Esophagus squamous epithelium (tissue), 5 donors: ENCODE data around the gene RPTOR. TPM values are rescaled to one million over a fixed set of nuclear protein-coding genes. Genes with fewer than 3 reads are reported as not detected.

Experiments
- DNase-seq: peaks from one replicate; lab custom pipeline; 2025; lab: John Stamatoyannopoulos, UW
- H3K27ac ChIP-seq, 4 donors: fragments of 200-600 bp; sonication (generic); one replicate each; pipeline ENCODE4 v1.5.1; 2016 to 2019; ENCODE audit warnings: mild to moderate bottlenecking in 1 of 4
- H3K27me3 ChIP-seq, 4 donors: fragments of 200-600 bp; sonication (generic); 1 replicate in 3 of 4; 2 replicates in 1 of 4; pipeline versions ENCODE4 v1.5.1 to v1.6.0; 2017 to 2021; ENCODE audit warnings: antibody characterized with exemption in 1 of 4
- H3K36me3 ChIP-seq, 3 donors: fragments of 200-600 bp; sonication (generic); one replicate each; pipeline ENCODE4 v1.5.1; 2016 to 2019
- H3K4me1 ChIP-seq, 3 donors: fragments of 200-600 bp; sonication (generic); one replicate each; pipeline ENCODE4 v1.5.1; 2017 to 2019
- H3K4me3 ChIP-seq, 4 donors: fragments of 200-600 bp; sonication (generic); 1 replicate in 3 of 4; 2 replicates in 1 of 4; pipeline ENCODE4 v1.5.1; 2016 to 2019; ENCODE audit warnings: mild to moderate bottlenecking in 2 of 4, moderate library complexity in 1 of 4
- H3K9me3 ChIP-seq, 3 donors: fragments of 200-600 bp; sonication (generic); one replicate each; pipeline ENCODE4 v1.5.1; 2016 to 2019
- CTCF ChIP-seq, 6 experiments: fragments of 450-650 bp in 4 of 6; fragments of 200-600 bp in 2 of 6; sonication (generic) in 2 of 6; IDR thresholded peaks; one replicate each; pipeline ENCODE4 v1.5.1; 2016 to 2019; ENCODE audit warnings: antibody characterized with exemption in 6 of 6, mild to moderate bottlenecking in 4 of 6, moderate library complexity in 4 of 6
- POLR2A ChIP-seq, 4 donors: fragments of 450-650 bp; IDR thresholded peaks; one replicate each; pipeline ENCODE4 v1.6.1; 2017; ENCODE audit warnings: antibody characterized with exemption in 4 of 4, mild to moderate bottlenecking in 4 of 4, moderate library complexity in 3 of 4
- WGBS, 2 donors: methylation state at CpG; one replicate each; pipeline ENCODE4 v1.1.5; 2018; 5-methylcytosine and 5-hydroxymethylcytosine counted together
- intact Hi-C: fragments of 100-400 bp; cut with DNase I; formaldehyde crosslinking; loops from one replicate; pipeline ENCODE4 v1.15.0; 2022
- total RNA-seq, 4 donors: library from RNA; depleted of rRNA; stranded (reverse); fragments of >200 nt; gene quantifications; one replicate each; pipeline ENCODE4 v1.1.0, GENCODE V29; 2016
- donor health status: DM: yes; HTN: yes; CAD: no.

RPTOR gene
- total RNA-seq, 4 donors from 2014 or later, result 11.7 to 27.8 (median 22.8) TPM

- Histone ChIP-seq H3K36me3 (no peaks in the 10 kb centered on the region), H3K4me3 (no peak overlapping the region), H3K27me3 (no peaks in the 10 kb centered on the region), H3K4me1 (peaks cover 0 to 15% (median 6%) of the 10 kb centered on the region in 3 donors), H3K9me3 (no peaks in the 10 kb centered on the region), H3K27ac (no peak overlapping the region)
- no peak for DNase-seq
- intact Hi-C loops, result no loop called here
- WGBS, 2 donors, result 69 to 73% methylated on average over 9 to 13 of the region's 19 CpGs
- TF ChIP-seq POLR2A (IDR thresholded peaks at IDR 0.05), result no peak
- TF ChIP-seq CTCF (IDR thresholded peaks at IDR 0.05), result no peak
These were observed 130.9 kb downstream of the RPTOR start for GRCh38 chr17:80675438-80676095.

GRCh38 chr17:80676096-80676466, 131.4 kb downstream of the RPTOR start:
- 89 to 96% methylated on average over 7 of the region's 7 CpGs for WGBS, 2 donors
- TF ChIP-seq POLR2A (IDR thresholded peaks at IDR 0.05) (no peak), CTCF (IDR thresholded peaks at IDR 0.05) (no peak)
- H3K36me3 ChIP-seq, result no peaks in the 10 kb centered on the region
- H3K9me3 ChIP-seq, result no peaks in the 10 kb centered on the region
- H3K4me3 ChIP-seq, result no peak overlapping the region
- DNase-seq, result no peak
- intact Hi-C loops, result no loop called here
- H3K4me1 ChIP-seq, result peaks cover 0 to 15% (median 6%) of the 10 kb centered on the region in 3 donors
- no peak overlapping the region for H3K27ac ChIP-seq
- no peaks in the 10 kb centered on the region for H3K27me3 ChIP-seq

- no peak overlapping the region for H3K27ac ChIP-seq
- no peak overlapping the region for H3K4me3 ChIP-seq
- intact Hi-C loops, result no loop called here
- H3K4me1 ChIP-seq, result peaks cover 0 to 15% (median 6%) of the 10 kb centered on the region in 3 donors
- no peak for DNase-seq
- H3K27me3 ChIP-seq, result no peaks in the 10 kb centered on the region
- no peaks in the 10 kb centered on the region for H3K9me3 ChIP-seq
- no peak for TF ChIP-seq POLR2A (IDR thresholded peaks at IDR 0.05)
- TF ChIP-seq CTCF (IDR thresholded peaks at IDR 0.05), result no peak
- H3K36me3 ChIP-seq, result no peaks in the 10 kb centered on the region
- 86 to 97% methylated on average over 5 to 7 of the region's 9 CpGs for WGBS, 2 donors
These were observed 131.9 kb downstream of the RPTOR start for GRCh38 chr17:80676564-80676963.

GRCh38 chr17:80677214-80677756, 132.6 kb downstream of the RPTOR start:
- TF ChIP-seq POLR2A (IDR thresholded peaks at IDR 0.05) (no peak), CTCF (IDR thresholded peaks at IDR 0.05) (no peak)
- no peaks in the 10 kb centered on the region for H3K27me3 ChIP-seq
- H3K4me3 ChIP-seq, result no peak overlapping the region
- H3K4me1 ChIP-seq, result peaks cover 0 to 19% (median 6%) of the 10 kb centered on the region in 3 donors
- no peak overlapping the region for H3K27ac ChIP-seq
- H3K9me3 ChIP-seq, result no peaks in the 10 kb centered on the region
- H3K36me3 ChIP-seq, result no peaks in the 10 kb centered on the region
- 76 to 83% methylated on average over 3 of the region's 3 CpGs for WGBS, 2 donors
- intact Hi-C loops, result no loop called here
- DNase-seq, result no peak

GRCh38 chr17:80679816-80680215, 135.2 kb downstream of the RPTOR start:
- DNase-seq, result no peak
- H3K4me3 ChIP-seq, result no peak overlapping the region
- H3K9me3 ChIP-seq, result no peaks in the 10 kb centered on the region
- H3K27ac ChIP-seq, result no peak overlapping the region
- H3K27me3 ChIP-seq, result no peaks in the 10 kb centered on the region
- TF ChIP-seq POLR2A (IDR thresholded peaks at IDR 0.05) (no peak), CTCF (IDR thresholded peaks at IDR 0.05) (no peak)
- peaks cover 0 to 13% (median 6%) of the 10 kb centered on the region in 3 donors for H3K4me1 ChIP-seq
- 83 to 89% methylated on average over 1 to 3 of the region's 3 CpGs for WGBS, 2 donors
- H3K36me3 ChIP-seq, result no peaks in the 10 kb centered on the region
- intact Hi-C loops, result no loop called here
